GM18517 (cell line): ENCODE measurements around the gene HMBS.
A peak's percentile ranks its signal among the peaks of the same experiment; 100 is the strongest.
"Not testable (repeated sequence)": the region's sequence is repeated elsewhere in the genome, so short reads cannot be mapped to it uniquely, and the experiment has no call there.

Source experiments
- ATAC-seq: cut with Tn5 transposase; IDR thresholded peaks from one replicate; pipeline ENCODE4 v1.9.1; 2021; ENCODE audit warnings: mild to moderate bottlenecking, moderate library complexity; ENCODE audit not compliant: unreplicated experiment

HMBS gene

DNA sequence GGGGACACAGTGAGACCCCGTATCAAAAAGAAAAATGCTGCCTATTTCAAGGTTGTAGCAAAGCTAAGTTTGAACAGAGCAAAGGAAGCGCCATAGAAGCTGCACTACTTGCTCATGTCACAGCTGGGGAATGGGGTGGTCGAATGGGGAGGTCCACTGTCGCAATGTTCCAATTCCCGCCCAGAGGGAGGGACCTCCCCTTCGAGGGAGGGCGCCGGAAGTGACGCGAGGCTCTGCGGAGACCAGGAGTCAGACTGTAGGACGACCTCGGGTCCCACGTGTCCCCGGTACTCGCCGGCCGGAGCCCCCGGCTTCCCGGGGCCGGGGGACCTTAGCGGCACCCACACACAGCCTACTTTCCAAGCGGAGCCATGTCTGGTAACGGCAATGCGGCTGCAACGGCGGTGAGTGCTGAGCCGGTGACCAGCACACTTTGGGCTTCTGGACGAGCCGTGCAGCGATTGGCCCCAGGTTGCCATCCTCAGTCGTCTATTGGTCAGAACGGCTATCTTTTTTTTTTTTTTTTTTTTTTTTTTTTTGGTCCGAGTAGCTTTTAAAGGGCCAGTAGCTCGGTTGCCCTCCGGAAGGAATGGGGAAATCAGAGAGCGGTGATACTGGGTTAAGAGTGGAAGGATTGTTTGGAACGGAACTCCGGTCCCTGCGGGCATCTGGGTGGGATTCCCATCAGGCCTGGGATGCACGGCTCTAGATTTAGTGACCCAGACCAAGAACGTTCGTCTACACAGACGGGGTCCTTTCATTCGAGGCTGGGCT, at the start of gene HMBS:
Gene HMBS (plus strand): TSS at position 219 of the 774 bp plus-strand sequence. CDS start 153 bp downstream, at position 372.
- ATAC-seq, result peak; percentile 80

DNA sequence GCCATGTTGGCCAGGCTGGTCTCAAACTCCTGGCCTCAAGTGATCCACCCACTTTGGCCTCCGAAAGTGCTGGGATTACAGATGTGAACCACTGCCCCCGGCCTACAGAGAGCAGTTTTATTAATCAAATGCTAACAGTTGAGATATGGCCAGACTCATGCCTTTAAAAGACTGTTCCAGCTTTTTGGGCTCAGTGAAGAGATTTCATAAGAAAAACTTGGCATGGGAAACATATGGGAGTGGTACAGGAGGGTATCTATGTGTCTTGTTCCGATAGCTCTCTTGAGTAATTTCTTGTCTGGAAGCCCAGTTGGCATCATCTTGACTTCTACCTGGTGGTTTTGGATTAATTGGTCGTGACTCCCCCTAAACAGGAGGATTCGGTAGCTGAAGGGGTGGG, 45.8 kb upstream of the HMBS start:
- ATAC-seq, result no peak

- ATAC-seq, result not testable (repeated sequence)
Observed at GRCh38 chr11:119039471-119039870, 45.2 kb upstream of the HMBS start.

DNA sequence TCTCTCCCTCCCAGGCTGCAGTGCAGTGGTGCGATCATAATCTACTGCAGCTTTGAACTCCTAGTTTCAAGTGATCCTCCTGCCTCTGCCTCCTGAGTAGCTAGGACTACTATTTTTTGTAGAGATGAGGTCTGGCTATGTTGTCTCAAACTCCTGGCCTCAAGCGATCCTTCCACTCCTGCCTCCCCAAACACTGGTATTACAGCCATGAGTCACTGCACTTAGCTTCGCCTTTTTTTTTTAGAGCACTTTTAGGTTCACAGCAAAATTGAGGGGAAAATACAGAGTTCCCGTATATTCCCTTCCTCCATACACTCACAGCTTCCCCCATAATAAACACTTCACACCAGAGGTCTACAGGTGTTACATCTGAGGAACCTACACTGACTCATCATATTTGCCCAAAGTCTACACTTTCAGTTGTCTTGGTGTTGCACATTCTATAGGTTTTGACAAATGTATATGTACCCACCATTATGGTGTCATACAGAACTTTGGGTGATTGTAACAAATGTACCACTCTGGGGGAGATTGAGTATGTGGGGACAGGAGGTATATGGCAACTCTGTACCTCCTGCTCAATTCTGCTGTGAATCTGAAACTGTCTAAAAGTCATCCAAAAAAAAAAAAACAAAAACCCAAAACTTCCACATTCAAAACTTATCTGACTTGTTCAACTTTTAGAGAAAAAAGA, 42.7 kb upstream of the HMBS start:
- no peak for ATAC-seq

GRCh38 chr11:119042927-119043326, 41.8 kb upstream of the HMBS start:
- ATAC-seq, result no peak

GRCh38 chr11:119044708-119045107, 40.0 kb upstream of the HMBS start:
- no peak for ATAC-seq

DNA sequence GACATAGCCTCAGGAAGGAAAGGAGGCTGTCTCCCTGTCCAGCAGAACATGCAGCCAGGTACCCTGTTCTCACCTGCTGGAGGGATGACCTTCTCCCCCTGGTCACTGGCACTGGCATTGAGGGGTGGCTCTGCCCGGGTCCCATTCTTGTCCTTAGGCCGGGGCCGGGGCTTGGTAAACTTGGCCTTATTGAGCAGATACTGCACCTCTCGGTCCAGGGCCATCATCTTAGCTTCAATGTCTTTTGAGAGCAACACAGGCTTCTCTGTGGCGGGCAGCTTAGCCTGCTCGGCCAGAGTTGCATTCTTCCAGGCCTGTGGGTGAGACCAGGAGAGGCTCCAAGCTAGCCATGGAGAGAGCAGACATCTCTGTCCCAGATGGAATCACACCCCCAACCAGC, 38.2 kb upstream of the HMBS start:
- ATAC-seq, result no peak

- no peak for ATAC-seq
Observed at GRCh38 chr11:119047205-119047604, 37.5 kb upstream of the HMBS start.

GRCh38 chr11:119048644-119049043, 36.0 kb upstream of the HMBS start:
- ATAC-seq, result no peak

GRCh38 chr11:119049081-119049480, 35.6 kb upstream of the HMBS start:
- no peak for ATAC-seq

GRCh38 chr11:119051440-119052162, 33.1 kb upstream of the HMBS start:
- ATAC-seq, result no peak

DNA sequence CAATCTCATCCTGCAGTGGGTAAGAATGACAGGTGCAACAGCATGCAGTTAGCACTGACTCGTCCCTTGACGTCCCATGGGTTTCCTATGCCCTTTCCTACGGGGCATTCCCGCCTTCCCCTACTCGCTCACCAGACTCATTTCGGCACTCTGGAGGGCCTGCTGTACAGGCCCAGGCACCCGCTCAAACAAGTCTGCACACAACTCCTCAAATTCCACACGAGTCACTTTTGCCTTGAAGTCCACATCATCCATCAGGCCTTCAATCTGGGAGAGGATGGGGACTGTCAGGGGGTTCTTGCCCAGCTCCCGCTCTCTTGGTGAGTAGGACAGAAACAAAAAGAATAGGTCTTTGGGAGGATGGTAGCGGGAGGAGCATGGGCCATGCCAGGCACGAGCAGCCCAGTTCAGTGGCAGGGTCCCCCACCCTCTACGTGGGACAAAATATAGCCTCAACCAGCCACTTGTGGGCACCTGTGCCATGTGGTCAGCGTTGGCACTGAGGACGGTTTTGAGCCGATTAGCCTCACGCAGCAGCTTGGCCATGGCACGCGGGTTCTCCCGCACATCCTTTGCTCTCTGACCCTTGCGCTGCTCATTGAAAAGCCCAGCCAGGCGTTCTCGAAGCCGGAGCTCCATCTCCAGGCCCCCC, 32.4 kb upstream of the HMBS start:
- no peak for ATAC-seq

DNA sequence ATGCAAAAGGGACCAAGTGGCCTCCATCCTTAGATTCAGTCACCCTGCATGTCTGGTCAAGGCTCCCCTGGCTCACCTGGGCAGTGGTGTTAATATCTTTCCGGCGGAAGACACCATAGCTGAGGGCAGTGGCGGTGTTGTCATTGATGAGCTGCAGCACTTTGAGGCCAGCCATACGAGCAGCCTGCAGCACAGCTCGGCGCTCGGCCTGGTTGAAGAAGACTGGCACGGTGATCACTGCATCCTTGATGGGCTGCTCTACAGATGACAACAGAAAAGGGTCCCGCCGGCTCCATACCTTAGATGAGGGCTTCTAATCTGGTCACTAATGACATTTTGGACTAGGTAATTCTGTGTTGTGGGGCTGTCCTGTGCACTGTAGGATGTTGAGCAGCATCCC, 30.3 kb upstream of the HMBS start:
- ATAC-seq, result no peak

GRCh38 chr11:119055901-119056300, 28.8 kb upstream of the HMBS start:
- ATAC-seq, result no peak

DNA sequence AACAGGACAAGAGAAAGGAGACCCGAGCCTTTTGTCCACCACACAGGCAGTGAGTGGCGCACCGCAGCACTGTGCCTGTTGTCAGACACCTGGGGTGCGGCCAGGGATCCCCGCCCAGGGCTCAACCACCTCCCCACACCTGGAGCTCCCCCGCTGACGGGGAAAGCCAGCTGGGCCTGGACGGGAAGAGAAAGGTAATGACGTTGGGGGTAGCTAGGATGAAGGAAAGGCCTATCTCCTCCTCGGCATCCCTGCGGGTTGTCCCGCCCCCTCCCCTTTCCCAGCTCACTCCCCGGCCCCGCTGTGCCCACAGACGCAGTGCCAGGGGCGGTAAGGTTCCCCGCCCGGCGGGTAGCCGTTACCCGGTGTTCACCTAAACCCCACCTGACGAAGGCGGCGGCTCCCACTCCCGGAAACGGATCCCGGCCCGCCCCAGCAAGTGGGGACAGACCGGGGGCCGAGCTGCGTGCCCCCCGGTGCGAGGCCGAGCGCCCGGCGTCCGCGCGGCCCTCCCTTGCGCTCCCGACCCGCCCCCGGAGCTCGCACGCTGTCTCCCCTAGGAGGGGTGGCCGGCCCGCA, 28.2 kb upstream of the HMBS start:
- ATAC-seq, result no peak

DNA sequence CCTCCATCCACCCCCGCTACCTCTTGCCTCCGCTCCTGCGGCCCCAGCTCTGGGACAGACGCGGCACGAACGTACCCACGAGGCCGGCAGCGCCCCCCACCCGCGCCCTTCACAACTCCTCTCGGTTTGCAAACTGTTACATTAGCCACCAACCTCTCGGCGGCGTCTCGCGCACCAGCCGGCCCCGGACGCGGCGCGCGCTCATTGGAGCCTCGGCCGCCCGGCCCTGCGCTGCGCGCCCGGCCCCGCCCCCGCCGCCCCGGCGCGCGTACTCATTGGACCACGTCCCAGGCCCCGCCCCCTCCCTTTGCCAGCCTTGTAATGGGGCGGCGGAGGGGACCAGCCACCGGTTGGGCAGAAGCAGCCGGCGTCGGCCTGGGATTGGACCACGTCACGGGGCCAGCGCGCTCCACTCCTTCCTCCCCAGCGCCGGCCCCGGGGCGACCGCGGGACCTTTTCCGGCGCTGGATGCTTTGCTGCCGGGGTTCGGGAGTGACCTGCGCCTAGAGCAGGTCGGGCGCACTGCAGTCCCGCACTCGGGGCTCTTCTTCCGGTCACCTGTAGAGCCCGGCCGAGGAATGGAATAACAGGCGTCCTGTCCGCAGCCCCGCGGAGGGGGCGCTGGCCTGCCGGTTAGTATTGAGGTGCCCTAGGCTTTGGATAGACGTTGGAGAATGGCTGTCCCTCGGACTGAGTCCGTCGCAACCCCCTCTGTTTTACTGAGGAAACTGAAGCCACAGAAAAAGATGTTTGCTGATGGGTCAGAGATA, 27.5 kb upstream of the HMBS start, which contains the start of gene HYOU1:
Gene HYOU1 (minus strand): TSS at position 206 of the 770 bp plus-strand sequence. CDS start 1,045 bp downstream, outside the sequence.
- peak; percentile 84 for ATAC-seq

DNA sequence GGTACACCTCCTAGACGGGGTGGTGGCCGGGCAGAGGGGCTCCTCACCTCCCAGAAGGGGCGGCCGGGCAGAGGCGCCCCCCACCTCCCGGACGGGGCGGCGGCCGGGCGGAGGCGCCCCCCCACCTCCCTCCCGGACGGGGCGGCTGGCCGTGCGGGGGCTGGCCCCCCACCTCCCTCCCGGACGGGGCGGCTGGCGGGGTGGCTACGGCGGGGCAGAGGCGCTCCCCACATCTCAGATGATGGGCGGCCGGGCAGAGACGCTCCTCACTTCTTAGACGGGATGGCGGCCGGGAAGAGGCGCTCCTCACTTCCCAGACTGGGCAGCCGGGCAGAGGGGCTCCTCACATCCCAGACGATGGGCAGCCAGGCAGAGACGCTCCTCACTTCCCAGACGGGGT, 25.6 kb upstream of the HMBS start:
- ATAC-seq, result not testable (repeated sequence)

DNA sequence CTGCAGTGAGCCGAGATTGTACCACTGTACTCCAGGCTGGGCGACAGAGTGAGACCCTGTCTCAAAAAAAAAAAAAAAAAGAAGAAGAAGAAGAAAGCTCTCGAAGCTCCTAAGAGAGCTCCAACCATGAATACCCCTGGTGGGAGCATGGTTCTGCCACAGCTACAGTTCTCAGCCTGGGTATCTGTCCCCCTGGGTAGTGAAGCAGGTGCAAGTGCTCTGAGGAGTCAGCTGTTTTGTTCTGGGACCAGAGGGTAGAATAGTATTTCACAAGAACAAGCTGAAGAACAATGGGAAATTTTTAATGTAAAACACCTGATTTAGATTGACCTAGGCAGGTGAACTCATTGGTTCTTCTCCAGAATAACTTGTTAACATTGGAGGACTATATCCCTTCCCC, 23.4 kb upstream of the HMBS start:
- no peak for ATAC-seq

DNA sequence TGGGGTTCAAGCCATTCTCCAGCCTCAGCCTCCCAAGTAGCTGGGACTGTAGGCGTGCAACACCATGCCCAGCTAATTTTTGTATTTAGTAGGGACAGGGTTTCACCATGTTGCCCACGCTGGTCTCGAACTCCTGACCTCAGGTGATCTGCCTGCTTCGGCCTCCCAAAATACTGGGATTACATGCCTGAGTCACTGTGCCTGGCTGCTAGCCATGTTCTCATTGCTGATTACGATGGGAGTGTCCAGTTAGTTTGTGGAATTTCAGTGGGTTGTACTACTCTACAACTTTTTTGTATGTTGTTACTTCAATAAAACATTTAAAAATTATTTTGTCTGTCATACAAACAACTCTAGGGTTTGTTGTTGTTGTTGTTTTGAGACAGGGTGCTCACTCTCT, 21.9 kb upstream of the HMBS start:
- no peak for ATAC-seq

GRCh38 chr11:119065369-119065768, 19.3 kb upstream of the HMBS start:
- ATAC-seq, result no peak
